Gastroesophageal sphincter (tissue), 3 donors: Measurements from ENCODE around the gene LPIN1.

Source experiments
- CTCF ChIP-seq, 4 experiments: fragments of 200-600 bp in 2 of 4; fragments of 450-650 bp in 2 of 4; sonication (generic) in 1 of 4; IDR thresholded peaks; one replicate each; pipeline ENCODE4 v1.5.1; 2017 to 2019; ENCODE audit warnings: antibody characterized with exemption in 4 of 4, mild to moderate bottlenecking in 2 of 4, moderate library complexity in 2 of 4
- EP300 ChIP-seq: sonication (generic); formaldehyde crosslinking; IDR thresholded peaks from one replicate; pipeline ENCODE4 v1.6.1; 2017; ENCODE audit warnings: antibody characterized with exemption, mild to moderate bottlenecking
- POLR2A ChIP-seq, 2 donors: fragments of 450-650 bp; IDR thresholded peaks; one replicate each; pipeline ENCODE4 v1.6.1; 2017; ENCODE audit warnings: antibody characterized with exemption in 2 of 2, mild to moderate bottlenecking in 2 of 2, moderate library complexity in 1 of 2

DNA sequence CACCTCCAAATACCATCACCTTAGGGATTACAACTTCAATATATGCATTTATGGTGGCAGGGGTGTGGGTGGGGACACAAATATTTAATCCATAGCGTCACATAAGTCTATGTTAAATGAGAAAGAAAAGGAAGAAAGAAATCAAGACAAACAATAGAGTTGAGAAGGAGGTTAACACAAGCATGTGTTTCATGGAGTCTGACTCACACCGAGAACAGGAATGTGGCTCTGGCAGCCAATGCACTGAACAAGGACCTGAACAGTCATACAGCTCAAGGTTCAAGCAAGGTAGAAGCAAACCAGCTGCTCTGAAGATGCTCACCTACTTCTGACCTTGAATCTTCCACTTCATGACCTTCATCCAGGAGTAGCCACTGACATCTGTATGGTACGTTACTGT is 36.2 kb upstream of the LPIN1 start:
- TF ChIP-seq POLR2A (IDR thresholded peaks at IDR 0.05) (no peak), CTCF (IDR thresholded peaks at IDR 0.05) (no peak), EP300 (no peak)
